Colonic mucosa (tissue), 4 donors: ENCODE results near the gene PACS1. TPM values are rescaled to one million over a fixed set of nuclear protein-coding genes. Genes with fewer than 3 reads are reported as not detected.
A peak's percentile ranks its signal among the peaks of the same experiment; 100 is the strongest.

Experiments
- DNase-seq: peaks from one replicate; pipeline ENCODE4 v3.0.0-alpha.2; 2020
- H3K27ac ChIP-seq: fragments of 200-600 bp; one replicate; pipeline ENCODE4 v1.8.0; 2021
- H3K27me3 ChIP-seq: fragments of 200-600 bp; one replicate; pipeline ENCODE4 v1.8.0; 2021
- H3K36me3 ChIP-seq: fragments of 200-600 bp; one replicate; pipeline ENCODE4 v1.8.0; 2021
- H3K4me1 ChIP-seq: fragments of 200-600 bp; one replicate; pipeline ENCODE4 v1.8.0; 2021; ENCODE audit warnings: mild to moderate bottlenecking
- H3K4me3 ChIP-seq: fragments of 200-600 bp; one replicate; pipeline ENCODE4 v1.8.0; 2021
- H3K9ac ChIP-seq, 2 donors: one replicate each; pipeline ENCODE4 v1.7.0; 2013; ENCODE audit warnings: control low read depth in 2 of 2, low read depth in 2 of 2, low read length in 2 of 2
- H3K9me3 ChIP-seq: fragments of 200-600 bp; one replicate; pipeline ENCODE4 v1.8.0; 2021
- intact Hi-C: fragments of 100-400 bp; cut with DNase I; formaldehyde crosslinking; loops from one replicate; pipeline ENCODE4 v1.14.1; 2022
- total RNA-seq, 2 donors: library from RNA; stranded (reverse); fragmentation: NEBNext Ultra II Directional in 1 of 2; extraction: Animal tissue kit (Norgen Biotek cat#: 25700) in 1 of 2; gene quantifications; one replicate each; pipeline ENCODE4 v1.2.1, GENCODE V29; 2021
- TF ChIP-seq, protein P1 (sequence below): fragments of 200-600 bp; IDR thresholded peaks from one replicate; pipeline ENCODE4 v1.8.0; 2022; ENCODE audit warnings: antibody characterized with exemption, mild to moderate bottlenecking
- donor health status: healthy.
- donor health status: DM: no; HTN: no; CAD: no.
- donor health status: DM: no; HTN: no; CAD: no.

The PACS1 gene
- total RNA-seq, 2 donors from 2014 or later: 10.1 to 20.9 TPM

DNA sequence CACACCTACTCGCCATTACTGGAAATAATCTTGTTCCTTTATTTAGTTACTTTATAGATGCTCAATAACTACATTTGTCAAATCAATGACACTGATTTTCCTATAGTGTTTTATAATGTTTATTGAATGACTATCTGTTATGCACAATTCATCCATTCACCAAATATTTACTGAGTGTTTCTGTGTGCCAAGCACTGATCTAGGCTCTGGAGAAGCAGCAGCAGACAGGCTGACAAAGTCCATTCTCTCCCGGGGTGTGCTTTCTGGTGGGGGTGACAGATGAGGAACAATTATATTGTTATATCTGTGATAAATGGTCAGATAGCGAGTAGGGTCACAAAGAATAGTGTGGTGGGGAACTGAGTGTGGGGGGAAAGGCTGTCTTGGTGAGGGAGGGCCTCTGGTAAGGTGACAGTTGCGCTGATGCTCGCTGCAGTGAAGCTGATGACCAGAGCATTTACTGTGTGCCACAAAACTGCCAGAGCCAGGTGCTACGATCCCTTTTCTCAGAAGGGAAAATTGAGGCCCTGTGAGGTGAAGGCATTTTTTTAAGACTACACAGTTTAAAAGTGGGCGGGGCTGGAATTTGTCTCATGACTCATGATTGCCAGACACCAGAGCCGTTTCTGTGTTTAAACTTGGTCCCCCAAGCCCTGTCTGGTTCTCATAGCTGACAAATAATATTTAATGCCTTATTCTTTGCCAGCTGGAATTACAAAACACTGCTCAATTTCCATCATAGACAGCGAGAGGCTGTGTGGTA is 10.2 kb downstream of the PACS1 start:
- TF ChIP-seq, protein P1, sequence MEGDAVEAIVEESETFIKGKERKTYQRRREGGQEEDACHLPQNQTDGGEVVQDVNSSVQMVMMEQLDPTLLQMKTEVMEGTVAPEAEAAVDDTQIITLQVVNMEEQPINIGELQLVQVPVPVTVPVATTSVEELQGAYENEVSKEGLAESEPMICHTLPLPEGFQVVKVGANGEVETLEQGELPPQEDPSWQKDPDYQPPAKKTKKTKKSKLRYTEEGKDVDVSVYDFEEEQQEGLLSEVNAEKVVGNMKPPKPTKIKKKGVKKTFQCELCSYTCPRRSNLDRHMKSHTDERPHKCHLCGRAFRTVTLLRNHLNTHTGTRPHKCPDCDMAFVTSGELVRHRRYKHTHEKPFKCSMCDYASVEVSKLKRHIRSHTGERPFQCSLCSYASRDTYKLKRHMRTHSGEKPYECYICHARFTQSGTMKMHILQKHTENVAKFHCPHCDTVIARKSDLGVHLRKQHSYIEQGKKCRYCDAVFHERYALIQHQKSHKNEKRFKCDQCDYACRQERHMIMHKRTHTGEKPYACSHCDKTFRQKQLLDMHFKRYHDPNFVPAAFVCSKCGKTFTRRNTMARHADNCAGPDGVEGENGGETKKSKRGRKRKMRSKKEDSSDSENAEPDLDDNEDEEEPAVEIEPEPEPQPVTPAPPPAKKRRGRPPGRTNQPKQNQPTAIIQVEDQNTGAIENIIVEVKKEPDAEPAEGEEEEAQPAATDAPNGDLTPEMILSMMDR: no peak
- no peaks in the 10 kb centered on the region for H3K27me3 ChIP-seq
- H3K4me1 ChIP-seq: peaks cover 27% of the 10 kb centered on the region
- H3K9ac ChIP-seq: peak overlapping the region in 1 of 2 donors; percentile 5
- H3K27ac ChIP-seq: peak overlapping the region; percentile 29
- intact Hi-C loops: no loop called here
- no peaks in the 10 kb centered on the region for H3K9me3 ChIP-seq
- H3K4me3 ChIP-seq: no peak overlapping the region
- peak; percentile 74 for DNase-seq
- no peaks in the 10 kb centered on the region for H3K36me3 ChIP-seq

DNA sequence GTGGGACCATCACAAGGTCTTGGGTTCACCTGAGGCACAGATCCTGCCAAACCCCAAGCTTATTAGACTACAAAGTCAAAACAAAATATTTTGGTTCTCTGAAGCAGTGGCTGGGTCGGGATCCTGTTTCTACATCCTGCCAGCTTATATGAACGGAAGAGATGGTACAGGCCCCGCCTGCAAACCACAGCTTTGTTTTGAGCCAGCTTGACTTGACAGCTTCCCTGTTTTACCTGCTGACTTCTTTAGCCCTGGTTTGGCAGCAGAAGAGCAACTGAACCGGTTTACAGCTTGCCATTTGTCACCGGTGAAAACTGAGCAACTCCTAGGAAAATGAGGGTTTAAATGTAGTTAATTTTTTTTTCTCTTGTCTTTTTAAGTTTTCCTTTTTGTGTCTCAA is 11.4 kb downstream of the PACS1 start:
- Histone ChIP-seq H3K4me3 (no peak overlapping the region), H3K27ac (peak overlapping the region; percentile 29), H3K27me3 (no peaks in the 10 kb centered on the region), H3K4me1 (peaks cover 27% of the 10 kb centered on the region), H3K36me3 (no peaks in the 10 kb centered on the region), H3K9ac (no peak overlapping the region), H3K9me3 (no peaks in the 10 kb centered on the region)
- TF ChIP-seq, protein P1: no peak
- DNase-seq: peak; percentile 64
- intact Hi-C loops: no loop called here

DNA sequence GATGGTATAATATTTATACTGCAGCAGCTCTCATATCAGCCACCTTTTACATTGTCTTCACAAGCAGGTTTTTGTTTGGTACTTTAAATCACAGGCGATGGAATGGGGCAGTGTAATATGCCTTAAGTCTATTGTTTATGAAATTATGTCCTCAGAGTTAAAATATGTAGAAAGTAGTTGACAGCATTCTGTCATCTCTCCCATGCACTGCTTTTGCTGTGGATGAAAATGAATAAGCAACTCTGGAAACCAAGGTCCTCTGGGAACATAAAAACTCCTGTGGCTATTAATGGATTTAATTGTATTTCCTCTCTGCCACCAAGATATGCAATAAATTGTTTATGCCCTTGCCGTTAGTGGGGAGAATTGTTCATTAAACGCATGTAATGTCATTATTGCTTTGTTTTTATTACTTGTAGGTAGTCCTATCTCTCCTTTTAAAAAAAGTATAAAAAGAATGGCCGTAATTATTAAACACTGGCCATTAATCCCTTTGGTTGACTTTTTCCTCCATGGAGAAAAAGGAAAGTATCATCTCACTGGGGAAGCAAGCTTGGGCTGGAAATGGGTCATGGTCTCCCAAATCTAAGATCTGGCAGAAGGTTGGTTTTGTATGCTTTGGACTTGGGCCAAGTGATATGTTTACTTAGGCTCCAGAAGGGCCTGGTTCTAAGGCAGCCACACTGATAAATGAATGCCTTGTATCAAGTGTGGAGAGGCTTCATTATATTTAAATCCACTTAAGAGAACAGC is 13.1 kb downstream of the PACS1 start:
- intact Hi-C loops: no loop called here
- TF ChIP-seq, protein P1: no peak
- Histone ChIP-seq H3K4me3 (no peak overlapping the region), H3K27me3 (no peaks in the 10 kb centered on the region), H3K4me1 (peaks cover 27% of the 10 kb centered on the region), H3K9me3 (no peaks in the 10 kb centered on the region), H3K27ac (no peak overlapping the region), H3K9ac (no peak overlapping the region), H3K36me3 (no peaks in the 10 kb centered on the region)
- no peak for DNase-seq

DNA sequence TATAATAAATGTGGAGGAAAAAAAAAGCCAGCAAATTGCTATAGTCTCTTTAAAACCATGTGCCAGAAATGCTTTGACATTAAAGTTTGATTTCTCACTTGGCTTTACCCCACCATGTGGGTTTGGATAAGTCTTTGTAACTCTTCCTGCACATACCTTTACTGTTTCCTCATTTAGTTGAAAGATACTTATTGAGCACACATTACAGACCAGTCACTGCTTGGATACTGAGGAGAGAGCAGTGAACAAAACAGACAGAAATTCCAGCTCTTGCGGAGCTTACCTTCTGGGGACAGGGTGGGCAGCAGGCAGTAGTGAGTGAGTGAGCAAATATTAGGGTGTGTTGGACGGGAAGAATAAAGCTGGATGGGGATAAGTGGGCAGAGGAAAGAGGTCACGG is 13.7 kb downstream of the PACS1 start:
- Histone ChIP-seq H3K27ac (no peak overlapping the region), H3K4me1 (peaks cover 27% of the 10 kb centered on the region), H3K9ac (no peak overlapping the region), H3K27me3 (no peaks in the 10 kb centered on the region), H3K4me3 (no peak overlapping the region), H3K36me3 (no peaks in the 10 kb centered on the region), H3K9me3 (no peaks in the 10 kb centered on the region)
- intact Hi-C loops: no loop called here
- TF ChIP-seq, protein P1: no peak
- DNase-seq: no peak

DNA sequence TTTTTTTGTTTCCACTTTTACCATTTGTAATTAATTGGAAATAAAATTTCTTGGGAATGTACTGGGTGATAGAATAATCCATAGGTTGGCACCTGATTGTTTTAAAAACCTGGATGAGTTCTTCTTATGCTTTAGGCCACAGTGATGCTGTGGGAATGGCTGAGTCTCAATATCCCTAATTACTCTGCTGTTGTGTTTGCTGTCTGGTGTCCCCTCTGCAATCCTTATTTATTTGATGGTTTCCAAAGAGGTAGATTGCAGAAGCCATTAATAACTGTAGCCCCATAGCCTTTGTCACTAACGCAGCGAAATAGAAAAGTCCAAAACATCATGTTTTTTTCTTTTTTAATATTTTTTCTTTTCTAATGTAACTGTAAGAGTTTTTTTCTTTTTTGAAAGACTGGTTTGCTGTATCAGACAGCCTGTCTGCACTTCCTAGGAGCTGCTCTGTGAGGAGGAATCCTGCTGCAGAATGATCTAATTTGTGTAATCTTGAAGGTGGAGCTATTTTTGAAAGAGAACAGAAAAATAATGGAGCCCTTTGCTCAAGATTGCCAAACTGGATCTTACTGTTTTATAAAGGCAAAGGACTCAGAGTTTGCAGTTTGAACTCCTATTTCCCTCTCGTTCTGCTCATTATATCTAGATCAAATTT is 14.9 kb downstream of the PACS1 start:
- Histone ChIP-seq H3K36me3 (no peaks in the 10 kb centered on the region), H3K9ac (no peak overlapping the region), H3K4me1 (peaks cover 23% of the 10 kb centered on the region), H3K27me3 (no peaks in the 10 kb centered on the region), H3K27ac (no peak overlapping the region), H3K4me3 (no peak overlapping the region), H3K9me3 (no peaks in the 10 kb centered on the region)
- no peak for DNase-seq
- intact Hi-C loops: no loop called here
- TF ChIP-seq, protein P1: no peak
